Heart left ventricle (tissue), 13 donors: ENCODE data around the gene CHML.

Source experiments
- POLR2A ChIP-seq, 2 donors: fragments of 450-650 bp; IDR thresholded peaks; one replicate each; pipeline ENCODE4 v1.6.1; 2017; ENCODE audit warnings: antibody characterized with exemption in 2 of 2, mild to moderate bottlenecking in 2 of 2, moderate library complexity in 2 of 2
- TF ChIP-seq, protein P1 (sequence below), 12 donors: fragments of 200-600 bp; sonication (generic) in 4 of 12; IDR thresholded peaks; one replicate each; pipeline versions ENCODE4 v1.5.0 to v1.8.0; 2018 to 2022; ENCODE audit warnings: antibody characterized with exemption in 12 of 12, mild to moderate bottlenecking in 5 of 12
- donor health status: ischemic (EF 13 %, LVEDD 7.1; RV severe dilation, severe dysfunction).
- donor health status: DM: no; HTN: yes; CAD: no.
- donor health status: DM: no; HTN: no; CAD: no.
- donor health status: ischemic (EF 25% LVEDD 6.9; RV normal size, moderate dysfunction).
- donor health status: ischemic (EF 25% LVEDD 5.7; RV mildly dilated, moderate dysfunction).
- donor health status: ischemic (EF 35%, LVEDD 5.7; RV mildly dilated, moderate dysfunction).
- donor health status: nonischemic (EF 11% LVEDD 7.7; RV severe dilation, severe dysfunction).
- donor health status: DM: yes; HTN: yes; CAD: no.
- donor health status: PGD.
- donor health status: ischemic (EF 29% LVEDD 5.4; RV normal size, mild dysfunction).
- donor health status: nonischemic (EF 23%, LVEDD 6.1; RV moderate dilation, normal function).

DNA sequence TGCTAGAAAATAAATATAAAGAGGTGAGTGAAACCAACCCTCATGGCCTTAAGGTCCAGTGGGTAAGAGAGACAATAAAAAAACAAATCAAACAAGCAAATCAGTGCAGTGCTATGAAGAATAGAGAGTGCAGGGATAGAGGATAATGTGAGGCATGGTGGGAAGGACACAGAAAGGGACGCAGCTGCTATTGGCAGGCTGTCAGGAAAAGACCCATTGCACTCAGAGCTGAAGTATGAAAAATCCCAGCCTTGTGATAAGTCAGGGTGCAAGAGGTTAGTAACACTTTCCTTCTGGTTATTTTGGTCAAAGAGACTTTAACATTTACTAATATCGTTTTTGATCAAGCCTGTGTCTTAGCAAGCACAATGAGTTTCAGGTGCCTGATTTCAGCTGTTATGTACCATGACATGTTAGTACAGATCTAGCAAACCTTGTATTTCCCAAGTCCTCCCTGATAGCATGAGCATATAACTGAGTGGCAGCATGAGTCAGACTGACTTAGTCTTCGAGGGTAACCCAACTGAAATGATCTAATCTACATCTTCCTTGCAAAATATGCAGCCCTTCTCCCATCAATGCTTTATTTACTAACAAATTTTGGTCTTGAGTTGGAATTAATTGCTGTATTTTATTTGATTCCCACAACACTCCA is 31.7 kb downstream of the CHML start:
- no peak for TF ChIP-seq POLR2A (IDR thresholded peaks at IDR 0.05)
- TF ChIP-seq, protein P1, sequence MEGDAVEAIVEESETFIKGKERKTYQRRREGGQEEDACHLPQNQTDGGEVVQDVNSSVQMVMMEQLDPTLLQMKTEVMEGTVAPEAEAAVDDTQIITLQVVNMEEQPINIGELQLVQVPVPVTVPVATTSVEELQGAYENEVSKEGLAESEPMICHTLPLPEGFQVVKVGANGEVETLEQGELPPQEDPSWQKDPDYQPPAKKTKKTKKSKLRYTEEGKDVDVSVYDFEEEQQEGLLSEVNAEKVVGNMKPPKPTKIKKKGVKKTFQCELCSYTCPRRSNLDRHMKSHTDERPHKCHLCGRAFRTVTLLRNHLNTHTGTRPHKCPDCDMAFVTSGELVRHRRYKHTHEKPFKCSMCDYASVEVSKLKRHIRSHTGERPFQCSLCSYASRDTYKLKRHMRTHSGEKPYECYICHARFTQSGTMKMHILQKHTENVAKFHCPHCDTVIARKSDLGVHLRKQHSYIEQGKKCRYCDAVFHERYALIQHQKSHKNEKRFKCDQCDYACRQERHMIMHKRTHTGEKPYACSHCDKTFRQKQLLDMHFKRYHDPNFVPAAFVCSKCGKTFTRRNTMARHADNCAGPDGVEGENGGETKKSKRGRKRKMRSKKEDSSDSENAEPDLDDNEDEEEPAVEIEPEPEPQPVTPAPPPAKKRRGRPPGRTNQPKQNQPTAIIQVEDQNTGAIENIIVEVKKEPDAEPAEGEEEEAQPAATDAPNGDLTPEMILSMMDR (IDR thresholded peaks at IDR 0.05), result no peak
